Loucy (cell line): ENCODE data around the gene FHAD1.

Experiments used
- CTCF ChIP-seq: fragments of 200-600 bp; sonication (generic); conservative IDR thresholded peaks from 2 replicates; pipeline ENCODE4 v1.5.1; 2014; ENCODE audit warnings: mild to moderate bottlenecking, antibody characterized with exemption, low read length
- EZH2phosphoT487 ChIP-seq: fragments of 200-600 bp; IDR thresholded peaks from 2 replicates; pipeline ENCODE4 v1.6.1; 2018; ENCODE audit warnings: antibody characterized with exemption, mild to moderate bottlenecking, moderate library complexity, borderline replicate concordance

GRCh38 chr1:15424146-15424667 lies 177.2 kb downstream of the FHAD1 start:
- no peak for TF ChIP-seq CTCF
- no peak for TF ChIP-seq EZH2phosphoT487
